Neural cell (in vitro differentiated cells): ENCODE results near the gene GPHN. TPM values are rescaled to one million over a fixed set of nuclear protein-coding genes. Genes with fewer than 3 reads are reported as not detected.

Experiments used
- H2AFZ ChIP-seq: fragments of 200-600, 300-800 bp; sonication (generic), shearing (Covaris generic); 2 replicates; pipeline ENCODE4 v1.6.0; 2014; ENCODE audit warnings: low read depth, mild to moderate bottlenecking, antibody characterized with exemption, low read length, moderate library complexity
- H3F3A ChIP-seq: fragments of 200-600 bp; shearing (Covaris generic); 2 replicates; pipeline ENCODE4 v1.6.1; 2016; ENCODE audit warnings: mild to moderate bottlenecking, moderate library complexity, mixed read lengths, antibody characterized with exemption, low read length; ENCODE audit not compliant: insufficient read depth, poor library complexity, severe bottlenecking
- H3K27ac ChIP-seq: fragments of 200-600, 300-800 bp; sonication (generic), shearing (Covaris generic); 2 replicates; pipeline ENCODE4 v1.5.1; 2014; ENCODE audit warnings: mild to moderate bottlenecking, low read length, moderate library complexity
- H3K27me3 ChIP-seq: fragments of 300-800, 200-600 bp; sonication (generic), shearing (Covaris generic); 2 replicates; pipeline ENCODE4 v1.6.0; 2014; ENCODE audit warnings: mild to moderate bottlenecking, low read depth, low read length, moderate library complexity; ENCODE audit not compliant: insufficient read depth
- H3K36me3 ChIP-seq: fragments of 300-800, 200-600 bp; sonication (generic), shearing (Covaris generic); 2 replicates; pipeline ENCODE4 v1.5.1; 2014; ENCODE audit warnings: mild to moderate bottlenecking, antibody characterized with exemption, low read length, moderate library complexity; ENCODE audit not compliant: insufficient read depth
- H3K4me2 ChIP-seq: fragments of 300-800, 200-600 bp; sonication (generic), shearing (Covaris generic); 2 replicates; pipeline ENCODE4 v1.6.0; 2014; ENCODE audit warnings: mild to moderate bottlenecking, low read length
- H3K4me3 ChIP-seq: fragments of 300-800, 200-600 bp; sonication (generic), shearing (Covaris generic); 2 replicates; pipeline ENCODE4 v1.5.1; 2014; ENCODE audit warnings: mild to moderate bottlenecking, low read length, moderate library complexity
- H3K79me2 ChIP-seq: fragments of 200-600 bp; shearing (Covaris generic); replicated peaks from 2 replicates; pipeline ENCODE4 v1.6.0; 2014; ENCODE audit warnings: mild to moderate bottlenecking, low read length, moderate library complexity; ENCODE audit not compliant: insufficient read depth
- H3K9ac ChIP-seq: fragments of 300-800, 200-600 bp; sonication (generic), shearing (Covaris generic); 2 replicates; pipeline ENCODE4 v1.6.1; 2016; ENCODE audit warnings: mild to moderate bottlenecking, low read length, mixed read lengths
- H3K9me2 ChIP-seq: fragments of 200-600 bp; shearing (Covaris generic); 2 replicates; pipeline ENCODE4 v1.6.1; 2016; ENCODE audit warnings: mild to moderate bottlenecking, low read length, mixed read lengths; ENCODE audit not compliant: insufficient read depth
- H3K9me3 ChIP-seq: fragments of 200-600, 300-800 bp; sonication (generic), shearing (Covaris generic); 2 replicates; pipeline ENCODE4 v1.6.1; 2016; ENCODE audit warnings: mild to moderate bottlenecking, mixed run types, low read length, moderate library complexity, mixed read lengths
- H4K20me1 ChIP-seq: fragments of 200-600 bp; shearing (Covaris generic); 2 replicates; pipeline ENCODE4 v1.6.1; 2016; ENCODE audit warnings: mild to moderate bottlenecking, mixed run types; ENCODE audit not compliant: insufficient read depth
- EP300 ChIP-seq: fragments of 450-650 bp; conservative IDR thresholded peaks from 2 replicates; pipeline ENCODE4 v1.6.1; 2014; ENCODE audit warnings: antibody characterized with exemption, mild to moderate bottlenecking, moderate library complexity; ENCODE audit not compliant: poor library complexity, severe bottlenecking
- EZH2 ChIP-seq: fragments of 200-600, 300-800 bp; shearing (Covaris generic), sonication (generic); IDR thresholded peaks from 2 replicates; pipeline ENCODE4 v1.6.1; 2014; ENCODE audit warnings: antibody characterized with exemption, low read length, borderline replicate concordance, mild to moderate bottlenecking; ENCODE audit not compliant: insufficient read depth, poor library complexity, severe bottlenecking
- MXI1 ChIP-seq: fragments of 450-650 bp; conservative IDR thresholded peaks from 2 replicates; pipeline ENCODE4 v1.6.1; 2014; ENCODE audit warnings: antibody characterized with exemption, mild to moderate bottlenecking; ENCODE audit not compliant: poor library complexity, severe bottlenecking
- POLR2AphosphoS5 ChIP-seq: IDR thresholded peaks from 2 replicates; pipeline ENCODE4 v1.6.1; 2012
- RAD21 ChIP-seq: fragments of 450-650 bp; conservative IDR thresholded peaks from 2 replicates; pipeline ENCODE4 v1.6.1; 2014; ENCODE audit warnings: antibody characterized with exemption, mild to moderate bottlenecking, moderate library complexity
- SMC3 ChIP-seq: fragments of 450-650 bp; conservative IDR thresholded peaks from 2 replicates; pipeline ENCODE4 v1.6.1; 2014; ENCODE audit warnings: antibody characterized with exemption, mild to moderate bottlenecking, moderate library complexity; ENCODE audit not compliant: poor library complexity
- TAF1 ChIP-seq: IDR thresholded peaks from 2 replicates; pipeline ENCODE4 v1.6.1; 2012; ENCODE audit warnings: low read depth
- polyA plus RNA-seq: library from polyadenylated mRNA; depleted of rRNA; stranded (reverse); fragments of >200 nt; gene quantifications from 2 replicates; pipeline ENCODE4 v1.2.3, GENCODE V29; 2014
- TF ChIP-seq, protein P1 (sequence below): IDR thresholded peaks from 2 replicates; pipeline ENCODE4 v1.6.1; 2012; ENCODE audit warnings: borderline replicate concordance
- TF ChIP-seq, protein P2 (sequence below): fragments of 450-650 bp; IDR thresholded peaks from 2 replicates; pipeline ENCODE4 v1.5.1; 2014; ENCODE audit warnings: antibody characterized with exemption, mild to moderate bottlenecking, moderate library complexity; ENCODE audit not compliant: poor library complexity, severe bottlenecking

Gene GPHN
- polyA plus RNA-seq, 1 donor from 2014 or later = 135 TPM

- Histone ChIP-seq H3K79me2 (no peaks in the 10 kb centered on the region), H3K9ac (no peak overlapping the region), H3F3A (no peaks in the 10 kb centered on the region), H3K27me3 (no peaks in the 10 kb centered on the region), H3K27ac (no peak overlapping the region), H3K9me2 (no peaks in the 10 kb centered on the region), H3K9me3 (no peaks in the 10 kb centered on the region), H3K4me3 (no peak overlapping the region), H3K4me2 (no peak overlapping the region), H4K20me1 (no peaks in the 10 kb centered on the region), H2AFZ (no peak overlapping the region), H3K36me3 (no peaks in the 10 kb centered on the region)
- TF ChIP-seq RAD21 (no peak), EP300 (no peak), TAF1 (no peak), EZH2 (no peak), POLR2AphosphoS5 (no peak), MXI1 (no peak), SMC3 (no peak)
- TF ChIP-seq, protein P1, sequence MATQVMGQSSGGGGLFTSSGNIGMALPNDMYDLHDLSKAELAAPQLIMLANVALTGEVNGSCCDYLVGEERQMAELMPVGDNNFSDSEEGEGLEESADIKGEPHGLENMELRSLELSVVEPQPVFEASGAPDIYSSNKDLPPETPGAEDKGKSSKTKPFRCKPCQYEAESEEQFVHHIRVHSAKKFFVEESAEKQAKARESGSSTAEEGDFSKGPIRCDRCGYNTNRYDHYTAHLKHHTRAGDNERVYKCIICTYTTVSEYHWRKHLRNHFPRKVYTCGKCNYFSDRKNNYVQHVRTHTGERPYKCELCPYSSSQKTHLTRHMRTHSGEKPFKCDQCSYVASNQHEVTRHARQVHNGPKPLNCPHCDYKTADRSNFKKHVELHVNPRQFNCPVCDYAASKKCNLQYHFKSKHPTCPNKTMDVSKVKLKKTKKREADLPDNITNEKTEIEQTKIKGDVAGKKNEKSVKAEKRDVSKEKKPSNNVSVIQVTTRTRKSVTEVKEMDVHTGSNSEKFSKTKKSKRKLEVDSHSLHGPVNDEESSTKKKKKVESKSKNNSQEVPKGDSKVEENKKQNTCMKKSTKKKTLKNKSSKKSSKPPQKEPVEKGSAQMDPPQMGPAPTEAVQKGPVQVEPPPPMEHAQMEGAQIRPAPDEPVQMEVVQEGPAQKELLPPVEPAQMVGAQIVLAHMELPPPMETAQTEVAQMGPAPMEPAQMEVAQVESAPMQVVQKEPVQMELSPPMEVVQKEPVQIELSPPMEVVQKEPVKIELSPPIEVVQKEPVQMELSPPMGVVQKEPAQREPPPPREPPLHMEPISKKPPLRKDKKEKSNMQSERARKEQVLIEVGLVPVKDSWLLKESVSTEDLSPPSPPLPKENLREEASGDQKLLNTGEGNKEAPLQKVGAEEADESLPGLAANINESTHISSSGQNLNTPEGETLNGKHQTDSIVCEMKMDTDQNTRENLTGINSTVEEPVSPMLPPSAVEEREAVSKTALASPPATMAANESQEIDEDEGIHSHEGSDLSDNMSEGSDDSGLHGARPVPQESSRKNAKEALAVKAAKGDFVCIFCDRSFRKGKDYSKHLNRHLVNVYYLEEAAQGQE = no peak
- TF ChIP-seq, protein P2, sequence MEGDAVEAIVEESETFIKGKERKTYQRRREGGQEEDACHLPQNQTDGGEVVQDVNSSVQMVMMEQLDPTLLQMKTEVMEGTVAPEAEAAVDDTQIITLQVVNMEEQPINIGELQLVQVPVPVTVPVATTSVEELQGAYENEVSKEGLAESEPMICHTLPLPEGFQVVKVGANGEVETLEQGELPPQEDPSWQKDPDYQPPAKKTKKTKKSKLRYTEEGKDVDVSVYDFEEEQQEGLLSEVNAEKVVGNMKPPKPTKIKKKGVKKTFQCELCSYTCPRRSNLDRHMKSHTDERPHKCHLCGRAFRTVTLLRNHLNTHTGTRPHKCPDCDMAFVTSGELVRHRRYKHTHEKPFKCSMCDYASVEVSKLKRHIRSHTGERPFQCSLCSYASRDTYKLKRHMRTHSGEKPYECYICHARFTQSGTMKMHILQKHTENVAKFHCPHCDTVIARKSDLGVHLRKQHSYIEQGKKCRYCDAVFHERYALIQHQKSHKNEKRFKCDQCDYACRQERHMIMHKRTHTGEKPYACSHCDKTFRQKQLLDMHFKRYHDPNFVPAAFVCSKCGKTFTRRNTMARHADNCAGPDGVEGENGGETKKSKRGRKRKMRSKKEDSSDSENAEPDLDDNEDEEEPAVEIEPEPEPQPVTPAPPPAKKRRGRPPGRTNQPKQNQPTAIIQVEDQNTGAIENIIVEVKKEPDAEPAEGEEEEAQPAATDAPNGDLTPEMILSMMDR = no peak
Measured at GRCh38 chr14:66758031-66758613, 250.2 kb downstream of the GPHN start.

DNA sequence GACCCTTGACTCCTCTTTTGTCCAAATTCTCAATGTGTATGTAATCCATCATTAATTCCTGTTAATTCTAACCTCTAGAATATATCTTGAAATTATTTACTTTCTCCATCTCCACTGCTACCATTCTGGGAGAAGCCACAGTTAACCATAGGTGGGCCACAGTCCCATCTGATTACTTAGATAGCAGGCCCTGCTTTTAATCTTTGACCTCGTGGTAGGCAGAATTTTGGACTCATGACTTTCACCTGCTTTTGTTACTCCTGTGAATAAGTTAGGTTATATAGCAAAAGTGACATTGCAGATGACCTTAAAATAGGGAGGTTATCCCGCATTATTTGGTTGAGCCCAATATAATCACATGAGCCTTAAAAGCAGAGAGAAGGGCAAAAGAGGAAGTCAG lies 264.2 kb downstream of the GPHN start:
- H4K20me1 ChIP-seq = no peaks in the 10 kb centered on the region
- H3K36me3 ChIP-seq = no peaks in the 10 kb centered on the region
- no peak overlapping the region for H3K9ac ChIP-seq
- no peaks in the 10 kb centered on the region for H3F3A ChIP-seq
- H3K79me2 ChIP-seq = no peaks in the 10 kb centered on the region
- no peaks in the 10 kb centered on the region for H3K27me3 ChIP-seq
- TF ChIP-seq MXI1 = no peak
- TF ChIP-seq POLR2AphosphoS5 = no peak
- no peak for TF ChIP-seq EP300
- TF ChIP-seq, protein P2 = no peak
- TF ChIP-seq EZH2 = no peak
- no peak for TF ChIP-seq RAD21
- TF ChIP-seq, protein P1 = no peak
- TF ChIP-seq SMC3 = no peak
- no peak for TF ChIP-seq TAF1
- H3K9me2 ChIP-seq = no peaks in the 10 kb centered on the region
- H3K27ac ChIP-seq = no peak overlapping the region
- H3K4me3 ChIP-seq = no peak overlapping the region
- no peaks in the 10 kb centered on the region for H3K9me3 ChIP-seq
- H2AFZ ChIP-seq = no peak overlapping the region
- no peak overlapping the region for H3K4me2 ChIP-seq
